HEK293T (cell line): ENCODE data around the gene DYNC1LI1.

Experiments used
- BHLHE40 ChIP-seq: fragments of 450-650 bp; IDR thresholded peaks from 2 replicates; pipeline ENCODE4 v1.6.1; 2016; ENCODE audit warnings: mild to moderate bottlenecking, moderate library complexity, borderline replicate concordance
- CTBP1 ChIP-seq: fragments of 450-650 bp; IDR thresholded peaks from 2 replicates; pipeline ENCODE4 v1.6.1; 2016; ENCODE audit warnings: borderline replicate concordance
- ELF4 ChIP-seq: fragments of 450-650 bp; IDR thresholded peaks from 2 replicates; pipeline ENCODE4 v1.6.1; 2017; ENCODE audit warnings: antibody characterized with exemption
- FOXA1 ChIP-seq: fragments of 450-650 bp; IDR thresholded peaks from 2 replicates; pipeline ENCODE4 v1.6.1; 2016; ENCODE audit warnings: mild to moderate bottlenecking
- FOXM1 ChIP-seq: fragments of 450-650 bp; IDR thresholded peaks from 2 replicates; pipeline ENCODE4 v1.6.1; 2017; ENCODE audit warnings: mild to moderate bottlenecking, borderline replicate concordance
- NFRKB ChIP-seq: fragments of 450-650 bp; IDR thresholded peaks from 2 replicates; pipeline ENCODE4 v1.6.1; 2016; ENCODE audit warnings: mild to moderate bottlenecking, moderate library complexity
- SUZ12 ChIP-seq: fragments of 450-650 bp; IDR thresholded peaks from 2 replicates; pipeline ENCODE4 v1.6.1; 2016; ENCODE audit warnings: mild to moderate bottlenecking
- TARDBP ChIP-seq: fragments of 450-650 bp; IDR thresholded peaks from 2 replicates; pipeline ENCODE4 v1.6.1; 2016

- TF ChIP-seq TARDBP (no peak), ELF4 (no peak), CTBP1 (no peak), SUZ12 (no peak), FOXM1 (no peak), BHLHE40 (no peak), NFRKB (no peak), FOXA1 (no peak)
Measured at GRCh38 chr3:32597656-32598055, 27.0 kb upstream of the DYNC1LI1 start.
